ENCODE measurements around the gene LIFR.

DNA sequence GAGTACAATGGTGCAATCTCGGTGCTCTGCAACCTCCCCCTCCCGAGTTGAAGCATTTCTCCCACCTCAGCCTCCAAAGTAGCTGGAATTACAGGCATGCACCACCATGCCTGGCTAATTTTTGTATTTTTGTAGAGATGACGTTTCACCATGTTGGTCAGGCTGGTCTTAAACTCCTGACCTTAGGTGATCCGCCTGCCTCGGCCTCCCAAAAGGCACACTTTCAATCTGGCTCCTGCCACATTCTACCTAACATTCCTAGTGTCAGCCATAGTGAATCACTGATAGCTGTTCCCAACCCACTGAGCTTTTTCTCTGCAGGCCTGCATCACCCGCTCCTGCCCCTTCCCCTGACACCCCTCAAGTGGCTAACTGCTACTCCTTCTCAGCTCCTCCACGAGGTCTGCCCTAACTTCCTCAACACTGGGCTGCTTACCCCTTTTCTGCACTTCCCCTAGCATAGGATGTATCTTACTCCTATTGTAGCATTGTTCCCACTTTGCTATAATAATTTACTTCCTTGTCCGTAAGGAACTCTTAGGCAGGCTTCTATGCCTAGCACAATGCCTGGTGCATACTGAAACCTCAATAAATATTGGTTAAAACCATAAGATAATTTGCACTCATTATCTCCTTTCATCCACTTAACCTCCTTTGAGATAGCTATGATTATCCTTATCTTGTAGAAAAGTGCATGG lies 42.0 kb upstream of the LIFR start:
- TF ChIP-seq SIN3A (IDR thresholded peaks at IDR 0.05; ENCODE audit: borderline replicate concordance, insufficient read depth, low read depth, low read length) = no peak
- TF ChIP-seq, protein P1, sequence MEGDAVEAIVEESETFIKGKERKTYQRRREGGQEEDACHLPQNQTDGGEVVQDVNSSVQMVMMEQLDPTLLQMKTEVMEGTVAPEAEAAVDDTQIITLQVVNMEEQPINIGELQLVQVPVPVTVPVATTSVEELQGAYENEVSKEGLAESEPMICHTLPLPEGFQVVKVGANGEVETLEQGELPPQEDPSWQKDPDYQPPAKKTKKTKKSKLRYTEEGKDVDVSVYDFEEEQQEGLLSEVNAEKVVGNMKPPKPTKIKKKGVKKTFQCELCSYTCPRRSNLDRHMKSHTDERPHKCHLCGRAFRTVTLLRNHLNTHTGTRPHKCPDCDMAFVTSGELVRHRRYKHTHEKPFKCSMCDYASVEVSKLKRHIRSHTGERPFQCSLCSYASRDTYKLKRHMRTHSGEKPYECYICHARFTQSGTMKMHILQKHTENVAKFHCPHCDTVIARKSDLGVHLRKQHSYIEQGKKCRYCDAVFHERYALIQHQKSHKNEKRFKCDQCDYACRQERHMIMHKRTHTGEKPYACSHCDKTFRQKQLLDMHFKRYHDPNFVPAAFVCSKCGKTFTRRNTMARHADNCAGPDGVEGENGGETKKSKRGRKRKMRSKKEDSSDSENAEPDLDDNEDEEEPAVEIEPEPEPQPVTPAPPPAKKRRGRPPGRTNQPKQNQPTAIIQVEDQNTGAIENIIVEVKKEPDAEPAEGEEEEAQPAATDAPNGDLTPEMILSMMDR (IDR thresholded peaks at IDR 0.05) = no peak
